Right kidney (tissue), 1 donor: Measurements from ENCODE around the gene PRKCSH.
"Not testable (repeated sequence)": the region's sequence is repeated elsewhere in the genome, so short reads cannot be mapped to it uniquely, and the experiment has no call there.

ENCODE experiments used
- DNase-seq: peaks from one replicate; pipeline ENCODE4 v3.0.0-alpha.2; 2016

PRKCSH gene

DNA sequence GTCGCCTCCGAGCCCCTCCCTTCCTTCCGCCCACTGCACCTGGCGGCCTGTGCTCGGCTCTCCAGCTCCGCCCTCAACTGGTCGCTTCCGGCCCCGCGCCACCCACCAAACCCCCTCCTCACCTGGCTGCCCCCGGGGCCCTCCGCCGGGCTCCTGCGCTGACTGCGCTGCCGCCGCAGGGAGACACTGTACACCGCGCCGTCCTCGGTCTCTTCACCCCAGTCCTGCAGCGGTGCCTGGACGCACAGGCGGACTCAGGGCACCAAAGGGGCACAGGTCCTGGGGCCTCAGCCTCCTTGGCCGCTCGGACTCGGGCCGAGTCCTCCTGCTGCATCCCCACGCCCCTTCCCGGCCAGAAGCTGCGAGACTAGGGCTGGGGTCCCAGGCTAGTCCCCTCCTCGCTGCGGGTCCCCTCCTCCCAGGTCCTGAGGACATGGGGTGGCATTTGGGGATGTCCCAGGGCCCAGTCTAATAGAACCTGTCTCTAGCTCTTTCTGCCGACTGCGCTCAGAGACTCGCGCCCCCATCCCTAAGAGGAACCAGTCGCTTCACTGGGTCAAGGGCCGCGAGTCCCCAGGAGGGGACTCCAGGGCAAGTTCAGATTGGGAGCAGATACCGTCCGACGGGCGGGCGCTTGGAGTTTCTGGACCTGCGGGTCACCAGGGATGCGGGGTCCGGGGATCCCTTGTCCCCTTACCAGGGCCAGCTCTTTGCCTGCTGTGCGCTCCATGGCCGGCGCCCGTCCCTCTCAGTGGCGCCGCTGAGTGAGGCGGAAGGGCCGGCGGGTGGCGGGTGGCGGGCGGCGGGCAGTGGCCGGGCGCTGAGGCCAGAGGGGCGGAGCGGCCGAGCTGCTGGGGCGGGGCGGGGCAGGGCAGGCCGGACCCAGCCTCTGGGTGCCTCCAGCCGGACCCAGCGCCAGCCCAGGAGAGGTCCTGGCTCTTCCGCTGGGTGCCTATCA lies 16.6 kb upstream of the PRKCSH start, which contains the start of gene RGL3:
TSS of gene RGL3 (minus strand) at position 766 of the 958 bp plus-strand sequence. CDS start at position 730, 36 bp downstream.
- peak; percentile 75 for DNase-seq

DNA sequence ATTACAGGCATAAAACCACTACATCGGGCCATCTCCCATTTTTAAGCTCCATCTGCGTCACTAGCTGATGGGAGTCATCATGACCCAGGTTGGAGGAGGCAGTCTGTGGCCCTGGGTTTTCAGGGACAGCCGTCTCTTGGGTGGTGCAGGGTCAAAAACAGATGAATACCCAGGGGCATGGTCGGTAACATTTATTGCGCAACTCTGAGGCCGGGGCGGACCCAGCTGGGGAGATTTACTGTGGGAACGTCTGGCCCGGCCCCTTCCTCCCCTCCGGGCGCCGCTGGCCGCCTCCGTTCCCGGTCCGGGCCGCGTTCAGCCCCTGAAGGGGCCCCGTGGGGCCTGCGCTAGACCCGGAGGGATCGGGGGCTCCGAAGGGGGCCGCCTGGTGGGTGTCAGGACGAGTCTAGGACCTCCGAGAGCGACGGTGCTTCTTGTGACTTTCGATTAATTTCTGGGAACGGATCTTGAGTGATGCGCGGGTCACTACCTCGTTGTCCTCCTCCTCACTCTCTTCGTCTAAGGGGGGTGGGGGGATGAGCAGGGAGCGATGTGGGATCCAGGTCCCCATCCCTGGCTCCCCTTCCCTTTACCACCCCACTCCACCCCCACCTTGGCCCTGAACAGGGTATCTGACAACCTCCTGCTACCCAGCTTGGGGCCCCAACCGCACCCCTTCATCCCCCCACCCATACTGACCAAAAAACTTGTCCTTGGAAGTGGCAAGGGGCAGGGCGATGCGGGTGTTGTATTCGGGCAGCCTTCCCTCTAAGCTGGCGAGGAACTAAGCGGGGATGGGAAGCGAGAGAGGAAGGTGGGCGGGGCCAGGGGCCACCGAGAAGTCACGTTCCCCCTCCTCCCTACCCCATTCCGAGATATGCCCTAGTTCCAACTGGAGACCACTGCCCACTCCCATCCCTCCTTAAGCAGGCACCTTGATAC lies 14.7 kb upstream of the PRKCSH start:
- peak; percentile 74 for DNase-seq

DNA sequence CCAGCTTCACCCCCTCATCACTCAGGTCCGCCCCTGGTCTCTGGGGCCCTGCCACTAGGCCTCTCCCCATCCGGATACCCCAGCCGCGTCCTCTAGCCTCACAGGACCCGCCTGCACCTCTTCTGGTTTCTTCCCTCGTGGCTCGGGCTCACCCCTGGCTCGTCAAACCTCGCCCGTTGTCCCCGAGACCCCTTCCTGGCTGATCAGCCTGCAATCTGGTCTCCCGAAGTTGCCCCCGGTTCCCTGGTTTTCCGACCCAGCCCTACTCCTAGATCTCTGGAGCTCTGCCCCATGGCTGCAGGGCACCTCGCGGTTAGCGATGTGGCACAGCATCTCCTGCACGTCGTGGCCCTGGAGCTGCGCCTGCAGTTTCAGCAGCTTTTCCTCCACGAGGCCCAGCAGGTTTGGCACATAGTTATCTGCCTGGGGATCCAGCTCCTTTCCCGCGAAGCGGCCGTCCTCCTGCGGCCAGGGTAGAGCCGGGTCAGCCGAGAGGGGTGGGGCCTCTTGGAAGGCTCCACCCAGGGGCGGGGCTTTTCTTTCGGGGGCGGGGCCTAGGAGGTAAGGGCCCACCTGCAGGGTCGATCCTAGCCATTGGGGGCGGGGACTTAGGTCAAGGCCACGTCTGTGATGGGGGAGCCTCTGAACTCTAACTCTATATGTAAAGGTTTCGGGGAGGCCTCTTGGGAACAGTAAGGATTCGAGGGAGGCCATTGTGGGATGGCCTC lies 13.9 kb upstream of the PRKCSH start:
- DNase-seq = peak; percentile 48

- peak; percentile 70 for DNase-seq
These were observed 13.0 kb upstream of the PRKCSH start for GRCh38 chr19:11422163-11423065.

GRCh38 chr19:11423164-11423790 lies 12.2 kb upstream of the PRKCSH start:
- DNase-seq = no peak

DNA sequence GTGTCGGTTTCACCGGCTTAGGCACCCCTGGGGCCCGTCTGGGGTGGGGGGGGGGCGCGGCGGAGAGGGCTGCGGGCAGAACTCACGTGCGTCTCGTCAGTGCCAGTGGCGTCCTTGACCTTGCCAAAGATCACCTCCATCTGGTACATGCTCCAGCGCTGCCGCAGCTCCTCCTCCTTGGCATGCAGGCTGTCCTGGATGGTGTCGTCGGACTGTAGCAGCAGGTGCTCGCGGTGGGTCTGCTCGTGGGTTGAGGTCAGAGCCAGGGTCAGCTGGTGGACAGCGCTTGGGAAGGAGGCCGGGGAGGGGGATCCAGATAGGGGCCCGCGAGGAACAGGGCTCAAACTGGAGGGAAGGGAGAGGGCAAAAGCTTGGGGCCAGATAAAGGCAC lies 11.6 kb upstream of the PRKCSH start:
- DNase-seq = no peak

GRCh38 chr19:11425719-11426457 lies 9.5 kb upstream of the PRKCSH start:
- no peak for DNase-seq

DNA sequence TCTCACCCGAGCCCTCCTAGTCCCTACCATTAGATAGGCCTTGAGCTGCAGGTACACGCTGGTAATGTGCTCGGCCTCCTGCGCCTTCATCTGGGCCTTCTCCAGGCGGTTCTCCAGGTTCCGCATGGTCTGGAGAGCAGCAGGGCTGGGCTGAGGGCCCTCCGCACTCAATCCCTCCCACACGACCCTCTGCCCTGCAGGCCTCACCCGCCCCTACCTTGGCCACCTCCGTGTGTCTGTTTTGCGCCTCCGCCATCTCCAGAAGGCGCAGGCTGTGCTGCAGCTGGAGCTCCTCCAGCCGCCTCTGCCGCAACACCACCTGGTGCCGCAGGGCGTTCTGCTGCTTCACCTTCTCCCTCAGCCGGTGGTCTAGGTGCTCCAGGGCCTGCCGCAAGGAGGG lies 8.8 kb upstream of the PRKCSH start:
- DNase-seq = no peak

GRCh38 chr19:11433526-11433925 lies 1.9 kb upstream of the PRKCSH start:
- DNase-seq = not testable (repeated sequence)

GRCh38 chr19:11434703-11435056 lies 755 bp upstream of the PRKCSH start:
- DNase-seq = no peak

DNA sequence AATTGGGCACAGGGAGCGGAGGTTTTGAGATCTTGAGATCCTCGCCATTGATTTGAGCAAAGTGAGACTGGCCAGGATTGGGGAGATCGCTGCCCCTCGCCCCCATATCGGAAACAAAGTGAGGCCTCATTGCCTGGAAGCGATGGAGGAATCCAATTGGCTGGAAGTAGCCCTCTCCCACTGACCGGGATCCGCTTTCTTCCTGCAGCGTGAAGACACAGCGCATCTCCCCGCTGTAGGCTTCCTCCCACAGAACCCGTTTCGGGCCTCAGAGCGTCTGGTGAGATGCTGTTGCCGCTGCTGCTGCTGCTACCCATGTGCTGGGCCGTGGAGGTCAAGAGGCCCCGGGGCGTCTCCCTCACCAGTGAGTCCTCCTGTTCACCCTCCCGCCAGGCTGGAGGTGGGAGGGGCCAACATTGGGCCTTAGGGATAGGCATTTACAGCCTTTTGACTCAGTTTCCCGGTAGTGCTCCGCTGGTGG lies 438 bp downstream of the PRKCSH start:
- DNase-seq = no peak

DNA sequence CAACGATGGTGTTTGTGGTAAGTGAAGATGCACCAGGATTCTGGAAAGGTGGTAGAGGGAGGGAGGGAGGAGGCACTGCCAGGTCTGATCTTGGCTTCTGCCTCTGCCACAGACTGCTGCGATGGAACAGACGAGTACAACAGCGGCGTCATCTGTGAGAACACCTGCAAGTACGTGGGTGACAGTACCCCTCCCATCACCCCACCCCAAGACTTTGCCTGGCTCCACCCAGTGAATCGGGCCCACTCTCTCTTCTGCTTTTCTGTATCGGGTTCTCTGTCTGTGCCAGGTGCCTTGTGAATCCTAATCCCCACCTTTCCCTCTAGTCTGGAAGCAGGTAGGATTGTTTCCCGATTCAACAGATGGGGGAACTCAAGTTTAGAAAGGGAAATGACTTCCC lies 2.5 kb downstream of the PRKCSH start:
- no peak for DNase-seq

- DNase-seq = no peak
These were observed 8.6 kb downstream of the PRKCSH start for GRCh38 chr19:11444059-11444458.

- DNase-seq = no peak
These were observed 9.7 kb downstream of the PRKCSH start for GRCh38 chr19:11445141-11445540.

DNA sequence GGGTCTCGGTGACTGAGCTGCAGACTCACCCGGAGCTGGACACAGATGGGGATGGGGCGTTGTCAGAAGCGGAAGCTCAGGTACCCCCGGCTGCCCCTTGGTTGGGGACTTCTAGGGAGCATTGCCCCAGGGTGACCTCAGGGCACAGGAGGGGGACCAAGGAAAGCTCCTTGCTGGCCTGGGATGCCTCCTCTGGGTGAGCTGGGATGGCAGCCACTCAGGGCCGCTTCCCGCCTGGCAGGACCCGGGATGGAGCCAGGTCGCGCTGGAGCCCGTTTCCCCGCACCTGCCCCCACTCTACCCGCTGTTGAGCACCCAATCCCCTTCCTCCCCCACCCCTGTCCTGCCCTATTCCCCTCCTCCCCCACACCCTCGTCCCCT lies 10.8 kb downstream of the PRKCSH start:
- no peak for DNase-seq

DNA sequence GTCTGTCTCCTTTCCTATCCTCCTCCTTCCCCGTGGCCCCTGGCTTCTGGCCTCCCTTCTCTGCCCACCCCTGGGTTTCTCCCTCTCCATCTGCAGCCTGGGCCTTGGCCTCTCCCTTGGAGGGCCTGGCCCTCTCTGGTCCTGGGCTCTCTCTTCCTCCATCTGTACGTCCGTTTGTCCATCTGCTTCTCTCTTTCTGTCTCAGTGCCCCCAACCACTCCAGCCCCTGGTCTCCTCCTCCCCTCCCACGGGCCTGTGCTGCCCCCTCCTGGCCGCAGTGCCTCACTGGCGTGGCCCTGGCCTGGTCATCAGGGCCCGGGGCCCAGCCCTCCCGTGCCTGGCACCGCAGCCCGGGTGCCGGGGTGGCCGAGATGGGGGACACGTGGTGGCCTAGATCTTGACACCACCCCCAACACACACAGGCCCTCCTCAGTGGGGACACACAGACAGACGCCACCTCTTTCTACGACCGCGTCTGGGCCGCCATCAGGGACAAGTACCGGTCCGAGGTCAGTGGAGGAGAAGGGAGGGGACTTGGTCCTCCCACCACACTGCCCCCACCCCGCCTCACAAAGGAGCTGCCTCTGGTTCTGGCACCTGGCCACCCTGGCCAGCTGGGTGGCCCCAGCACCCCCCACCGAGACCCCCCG lies 11.3 kb downstream of the PRKCSH start:
- DNase-seq = peak; percentile 39

GRCh38 chr19:11447347-11448262 lies 12.2 kb downstream of the PRKCSH start:
- no peak for DNase-seq

- DNase-seq = no peak
These were observed 13.0 kb downstream of the PRKCSH start for GRCh38 chr19:11448410-11448809.
